KBM-7 (cell line): Measurements from ENCODE around the gene GABPB2.
A peak's percentile ranks its signal among the peaks of the same experiment; 100 is the strongest.
"Not testable (repeated sequence)": the region's sequence is repeated elsewhere in the genome, so short reads cannot be mapped to it uniquely, and the experiment has no call there.

ENCODE experiments used
- DNase-seq: peaks from one replicate; pipeline ENCODE4 v3.0.0-alpha.2; 2015
- in situ Hi-C: fragments of 300-500 bp; cut with MboI; formaldehyde crosslinking; loops from 2 replicates; pipeline ENCODE4 v1.14.3; 2020; ENCODE audit warnings: low sequenced_read_pairs, low pct_unique_long_range_greater_than_20kb, mixed read lengths

The GABPB2 gene

DNA sequence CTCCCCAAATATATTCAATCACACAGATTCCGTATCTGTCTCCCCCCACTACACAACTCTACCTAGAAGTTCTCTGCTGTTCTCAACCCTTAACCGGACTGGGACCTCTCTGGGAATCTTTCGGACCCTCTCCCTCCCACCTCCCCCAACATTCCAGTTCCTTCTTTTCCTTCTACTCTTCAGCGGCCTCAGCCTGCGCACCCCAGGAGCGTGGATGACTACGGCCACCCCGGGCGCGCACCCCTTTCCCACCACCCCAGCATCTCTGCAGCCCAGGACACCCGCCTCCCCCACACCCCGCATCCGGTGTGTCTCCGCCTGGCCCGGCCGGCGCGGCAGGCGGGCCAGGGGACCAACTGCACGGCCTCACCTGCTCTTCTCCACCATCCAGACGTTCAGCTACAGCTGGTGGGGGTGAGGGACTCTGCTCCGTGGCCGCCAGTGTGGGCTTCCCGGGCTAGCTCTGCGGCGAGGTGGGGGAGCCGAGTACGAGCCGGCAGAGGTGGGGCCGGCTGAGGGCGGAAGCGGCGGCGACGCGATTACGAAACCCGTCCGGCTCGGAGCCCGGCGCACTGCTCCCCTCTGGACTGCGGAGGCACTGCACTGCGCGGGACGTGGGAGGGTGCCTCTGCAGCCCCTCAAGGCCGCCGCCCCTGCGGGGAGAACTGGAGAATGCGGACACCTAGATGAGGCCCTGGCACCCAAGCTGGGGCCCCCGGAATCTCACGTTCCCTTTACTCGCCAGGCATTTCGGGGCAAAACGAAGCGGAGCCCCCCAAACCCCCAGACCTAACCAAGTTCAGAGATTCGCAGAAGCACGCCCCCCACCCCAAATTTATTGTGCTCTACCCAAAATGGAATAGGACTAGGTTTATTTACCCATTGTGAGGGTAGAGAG is 11.2 kb upstream of the GABPB2 start, which contains the start of gene CDC42SE1:
CDC42SE1 (minus strand) TSS at position 514 of the 898 bp plus-strand sequence. CDS start 3,892 bp downstream, outside the sequence.
- in situ Hi-C loops = no loop called here
- DNase-seq = peak; percentile 94

DNA sequence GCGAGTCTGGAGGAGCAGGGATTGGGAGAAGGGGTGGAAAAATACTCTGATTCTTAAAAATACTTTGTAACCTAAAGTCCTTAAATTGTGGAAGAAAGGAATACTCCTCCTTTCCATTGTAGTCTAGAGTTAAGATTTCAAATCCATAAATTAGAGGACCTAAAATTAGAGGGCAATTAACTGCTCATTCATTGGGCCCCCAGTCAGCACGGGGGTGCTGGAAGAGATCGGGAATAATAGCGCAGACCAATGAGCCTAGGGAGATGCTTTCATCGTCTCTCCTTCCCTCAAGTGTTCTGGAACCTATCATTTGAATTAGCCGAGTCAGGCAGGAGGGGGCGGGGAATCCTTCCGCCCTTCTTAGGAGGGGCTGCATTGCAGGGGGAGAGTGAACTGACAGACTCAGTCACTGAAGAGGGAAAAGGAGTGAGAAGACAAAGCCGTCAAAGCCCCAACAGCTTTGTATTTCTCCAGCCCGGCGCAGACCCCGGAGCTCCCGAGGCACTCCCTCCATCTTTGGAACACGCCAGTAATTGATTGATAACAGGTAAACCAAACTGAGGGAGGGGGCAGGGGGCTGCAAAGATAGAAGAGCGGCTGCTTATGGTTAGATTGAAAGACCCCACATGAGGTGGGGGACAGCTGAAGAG is 10.4 kb upstream of the GABPB2 start, which contains the start of gene MLLT11:
MLLT11 (plus strand) TSS at position 391 of the 650 bp plus-strand sequence. CDS start 6,828 bp downstream, outside the sequence.
- peak; percentile 61 for DNase-seq
- in situ Hi-C loops = no loop called here

DNA sequence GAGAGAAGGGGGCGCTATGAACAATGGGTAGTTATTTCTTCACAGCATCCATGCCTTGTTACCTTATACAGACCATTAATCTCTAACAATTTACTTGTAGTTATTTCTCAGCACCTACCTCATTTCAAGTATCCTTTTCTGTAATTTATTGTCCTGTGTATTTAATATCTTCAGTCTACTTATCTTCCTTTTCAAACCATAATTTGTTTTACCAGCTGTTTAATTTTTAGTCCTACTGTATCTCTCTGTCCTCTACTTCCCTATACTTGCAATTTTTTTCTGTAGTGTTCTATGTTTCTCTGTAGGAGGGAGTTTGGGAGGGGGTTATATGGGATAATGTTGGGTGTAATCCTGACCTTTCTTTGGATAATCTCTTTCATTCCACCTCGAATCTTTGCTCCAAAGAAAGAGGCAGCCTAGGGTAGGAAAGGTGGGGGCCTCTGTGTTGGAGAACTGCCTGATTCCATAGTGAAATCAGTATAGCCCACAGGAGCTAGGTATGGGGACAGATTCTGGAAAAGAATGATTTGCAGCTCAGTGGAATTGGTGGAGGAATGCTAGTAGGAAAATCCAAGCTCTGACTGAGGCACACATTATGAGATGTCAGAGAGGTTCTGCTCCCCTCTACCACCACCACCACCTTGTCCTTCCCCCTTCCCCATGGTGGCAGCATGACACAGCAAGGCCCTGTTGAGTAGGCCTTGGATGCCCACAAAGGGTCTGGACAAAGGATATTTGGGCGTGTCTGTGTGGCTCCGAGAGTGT is 9.7 kb upstream of the GABPB2 start:
- in situ Hi-C loops = no loop called here
- DNase-seq = peak; percentile 31

- no peak for DNase-seq
- in situ Hi-C loops = no loop called here
These were observed 8.9 kb upstream of the GABPB2 start for GRCh38 chr1:151061704-151062103.

GRCh38 chr1:151062741-151063371 is 7.7 kb upstream of the GABPB2 start:
- DNase-seq = no peak
- in situ Hi-C loops = no loop called here

GRCh38 chr1:151065089-151065645 is 5.4 kb upstream of the GABPB2 start:
- in situ Hi-C loops = no loop called here
- no peak for DNase-seq

- no peak for DNase-seq
- in situ Hi-C loops = no loop called here
These were observed 3.4 kb upstream of the GABPB2 start for GRCh38 chr1:151067185-151067584.

GRCh38 chr1:151069103-151069486 is 1.5 kb upstream of the GABPB2 start:
- no peak for DNase-seq
- in situ Hi-C loops = no loop called here

GRCh38 chr1:151072224-151072623 is 1.7 kb downstream of the GABPB2 start:
- in situ Hi-C loops = no loop called here
- no peak for DNase-seq

DNA sequence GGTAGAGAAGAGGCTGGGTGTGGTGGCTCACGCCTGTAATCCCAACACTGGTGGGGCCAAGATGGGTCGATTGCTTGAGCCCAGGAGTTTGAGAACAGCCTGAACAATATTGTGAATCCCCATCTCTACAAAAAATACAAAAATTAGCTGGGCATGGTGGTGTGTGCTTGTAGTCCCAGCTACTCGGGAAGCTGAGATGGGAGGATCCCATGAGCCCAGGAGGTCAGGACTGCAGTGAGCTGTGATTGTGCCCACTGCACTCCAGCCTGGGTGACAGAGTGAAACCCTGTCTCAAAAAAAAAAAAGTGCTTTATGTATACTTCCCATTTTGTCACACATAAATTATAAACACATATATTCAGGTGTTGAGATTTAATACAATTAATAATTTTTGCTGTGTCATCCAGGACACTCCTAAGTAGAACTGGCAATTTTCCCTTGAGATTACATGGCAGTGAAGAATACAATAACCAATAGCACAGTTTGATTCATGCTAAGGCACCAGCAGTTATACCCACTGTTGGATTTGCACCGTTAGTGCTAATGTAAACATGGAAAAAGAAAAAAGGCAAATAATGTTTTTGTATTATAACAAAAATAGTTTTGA is 15.5 kb downstream of the GABPB2 start:
- in situ Hi-C loops = no loop called here
- no peak for DNase-seq

- DNase-seq, in situ Hi-C loops: not testable (repeated sequence)
These were observed 26.9 kb downstream of the GABPB2 start for GRCh38 chr1:151097426-151097825.

DNA sequence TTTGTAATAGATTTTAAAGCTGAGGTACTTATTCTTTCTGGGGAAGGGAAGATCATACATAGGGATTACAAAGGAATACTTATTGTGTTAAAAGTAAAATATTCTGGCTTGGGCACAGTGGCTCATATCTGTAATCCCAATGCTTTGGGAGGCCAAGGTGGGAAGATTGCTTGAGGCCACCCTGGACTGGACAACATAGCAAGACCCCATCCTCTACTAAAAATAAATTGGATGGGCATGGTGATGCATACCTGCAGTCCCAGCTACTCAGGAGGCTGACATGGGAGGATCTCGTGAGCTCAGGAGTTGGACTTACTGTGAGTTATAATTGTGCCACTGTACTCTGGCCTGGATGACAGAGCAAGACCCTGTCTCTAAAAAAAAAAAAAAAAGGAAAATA is 27.6 kb downstream of the GABPB2 start:
- DNase-seq = no peak
- in situ Hi-C loops = no loop called here

DNA sequence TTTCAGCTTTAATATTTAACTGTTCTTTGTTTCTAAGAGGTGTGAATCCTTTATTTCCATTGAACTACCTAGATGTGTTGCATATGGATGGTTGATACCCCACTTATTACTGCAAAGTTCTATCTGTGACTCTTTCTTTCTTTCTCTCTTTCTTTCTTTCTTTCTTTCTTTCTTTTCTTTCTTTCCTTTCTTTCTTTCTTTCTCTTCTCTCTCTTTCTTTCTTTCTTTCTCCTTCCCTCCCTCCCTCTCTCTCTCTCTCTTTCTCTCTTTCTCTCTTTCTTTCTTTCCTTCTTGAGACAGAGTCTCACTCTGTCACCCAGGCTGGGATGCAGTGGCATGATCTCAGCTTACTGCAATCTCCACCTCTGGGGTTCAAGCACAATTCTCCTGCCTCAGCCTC is 34.1 kb downstream of the GABPB2 start:
- in situ Hi-C loops = no loop called here
- no peak for DNase-seq

GRCh38 chr1:151106894-151107293 is 36.3 kb downstream of the GABPB2 start:
- DNase-seq = no peak
- in situ Hi-C loops = no loop called here

GRCh38 chr1:151108331-151108730 is 37.8 kb downstream of the GABPB2 start:
- DNase-seq = no peak
- in situ Hi-C loops = no loop called here

GRCh38 chr1:151113877-151114276 is 43.3 kb downstream of the GABPB2 start:
- DNase-seq = no peak
- in situ Hi-C loops = no loop called here

- DNase-seq = no peak
- in situ Hi-C loops = no loop called here
These were observed 54.3 kb downstream of the GABPB2 start for GRCh38 chr1:151124763-151125403.

DNA sequence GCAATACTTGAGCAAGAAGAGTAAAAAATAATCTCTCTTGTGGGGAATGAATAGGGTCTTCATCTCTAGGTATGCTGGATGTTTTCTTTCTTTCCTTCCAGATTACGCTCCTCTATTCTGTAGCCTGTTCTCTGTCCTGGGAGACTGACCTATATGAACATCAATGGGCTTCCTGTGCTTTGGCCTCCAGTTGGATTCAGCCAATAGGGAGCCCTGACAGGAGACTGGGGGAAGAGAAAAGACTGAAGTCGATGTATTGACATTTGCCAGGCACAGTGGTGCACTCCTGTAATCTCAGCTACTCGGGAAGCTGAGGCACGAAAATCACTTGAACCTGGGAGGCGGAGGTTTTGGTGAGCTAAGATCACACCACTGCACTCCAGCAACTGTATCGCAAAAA is 58.2 kb downstream of the GABPB2 start:
- DNase-seq = no peak
- in situ Hi-C loops = no loop called here
